RWPE1 (cell line): Measurements from ENCODE around the gene ASCC2.
"Not testable (repeated sequence)": the region's sequence is repeated elsewhere in the genome, so short reads cannot be mapped to it uniquely, and the experiment has no call there.

Experiments used
- CTCF ChIA-PET: fragments of 350-600 bp; sonication (Branson Sonifier 250); formaldehyde crosslinking; extraction: SDS; loops from one replicate; lab custom pipeline; 2021; lab: Yijun Ruan, JAX
- POLR2A ChIA-PET: fragments of 400-600 bp; formaldehyde crosslinking; extraction: SDS; loops from one replicate; lab custom pipeline; 2020; ENCODE audit warnings: antibody characterized with exemption; ENCODE audit not compliant: low non-redundant PET; lab: Yijun Ruan, JAX
- DNase-seq: peaks from one replicate; pipeline ENCODE4 v3.0.0; 2012; ENCODE audit warnings: low spot score
- H3K27ac ChIP-seq: fragments of 450-650 bp; 2 replicates; pipeline ENCODE4 v1.5.1; 2017
- CTCF ChIP-seq: fragments of 450-650 bp; conservative IDR thresholded peaks from 2 replicates; pipeline ENCODE4 v1.5.1; 2017; ENCODE audit warnings: low read depth, mild to moderate bottlenecking

The ASCC2 gene

GRCh38 chr22:29842172-29842571 lies 4.1 kb upstream of the ASCC2 start:
- TF ChIP-seq CTCF = no peak
- ChIA-PET POLR2A (no interaction called here), CTCF (no interaction called here)
- DNase-seq = no peak
- H3K27ac ChIP-seq = peak overlapping the region; percentile 66; the same call in 1 of the 2 replicates

- POLR2A ChIA-PET = no interaction called here
- no peak for DNase-seq
- TF ChIP-seq CTCF = no peak
- no peak overlapping the region for H3K27ac ChIP-seq
- CTCF ChIA-PET = interaction anchor here (0.6 kb wide), 1 partner anchor 22 kb away, joined by 4 read pairs; no protein-coding TSS in a partner anchor
These were observed 2.4 kb upstream of the ASCC2 start for GRCh38 chr22:29840498-29840897.

GRCh38 chr22:29839039-29839438 lies 965 bp upstream of the ASCC2 start:
- CTCF ChIA-PET = no interaction called here
- no peak overlapping the region for H3K27ac ChIP-seq
- DNase-seq = no peak

GRCh38 chr22:29838599-29838956 lies 504 bp upstream of the ASCC2 start:
- H3K27ac ChIP-seq = peak overlapping the region; percentile 72
- POLR2A ChIA-PET = no interaction called here
- no peak for TF ChIP-seq CTCF
- CTCF ChIA-PET = no interaction called here
- no peak for DNase-seq

More at GRCh38 chr22:29839039-29839438, 965 bp upstream of the ASCC2 start:
- POLR2A ChIA-PET = no interaction called here
- TF ChIP-seq CTCF = no peak

- DNase-seq, CTCF ChIA-PET, POLR2A ChIA-PET: not testable (repeated sequence)
- H3K27ac ChIP-seq = peak overlapping the region; percentile 26
These were observed 1.2 kb downstream of the ASCC2 start for GRCh38 chr22:29836791-29837370.

GRCh38 chr22:29834046-29834445 lies 4.0 kb downstream of the ASCC2 start:
- TF ChIP-seq CTCF = no peak
- POLR2A ChIA-PET = interaction anchor here (0.6 kb wide), 1 partner anchor 77 kb away, joined by 8 read pairs; no protein-coding TSS in a partner anchor

GRCh38 chr22:29833392-29833965 lies 4.6 kb downstream of the ASCC2 start:
- CTCF ChIA-PET = interaction anchor here (0.6 kb wide), 1 partner anchor 57 kb away, joined by 3 read pairs; no protein-coding TSS in a partner anchor
- POLR2A ChIA-PET = no interaction called here
- no peak for DNase-seq
- no peak for TF ChIP-seq CTCF
- H3K27ac ChIP-seq = no peak overlapping the region

More at GRCh38 chr22:29834046-29834445, 4.0 kb downstream of the ASCC2 start:
- no peak for DNase-seq
- CTCF ChIA-PET = interaction anchor here (0.6 to 0.7 kb wide), 4 partner anchors 10 to 163 kb away, joined by 3 to 7 read pairs (median 3); no protein-coding TSS in a partner anchor
- H3K27ac ChIP-seq = no peak overlapping the region
